HG03060 (cell line): ENCODE data around the gene MSLN.
"Not testable (repeated sequence)": the region's sequence is repeated elsewhere in the genome, so short reads cannot be mapped to it uniquely, and the experiment has no call there.

Experiments used
- ATAC-seq: cut with Tn5 transposase; IDR thresholded peaks from one replicate; pipeline ENCODE4 v1.9.1; 2021; ENCODE audit warnings: low read depth, moderate number of reproducible peaks; ENCODE audit not compliant: unreplicated experiment

Gene MSLN

DNA sequence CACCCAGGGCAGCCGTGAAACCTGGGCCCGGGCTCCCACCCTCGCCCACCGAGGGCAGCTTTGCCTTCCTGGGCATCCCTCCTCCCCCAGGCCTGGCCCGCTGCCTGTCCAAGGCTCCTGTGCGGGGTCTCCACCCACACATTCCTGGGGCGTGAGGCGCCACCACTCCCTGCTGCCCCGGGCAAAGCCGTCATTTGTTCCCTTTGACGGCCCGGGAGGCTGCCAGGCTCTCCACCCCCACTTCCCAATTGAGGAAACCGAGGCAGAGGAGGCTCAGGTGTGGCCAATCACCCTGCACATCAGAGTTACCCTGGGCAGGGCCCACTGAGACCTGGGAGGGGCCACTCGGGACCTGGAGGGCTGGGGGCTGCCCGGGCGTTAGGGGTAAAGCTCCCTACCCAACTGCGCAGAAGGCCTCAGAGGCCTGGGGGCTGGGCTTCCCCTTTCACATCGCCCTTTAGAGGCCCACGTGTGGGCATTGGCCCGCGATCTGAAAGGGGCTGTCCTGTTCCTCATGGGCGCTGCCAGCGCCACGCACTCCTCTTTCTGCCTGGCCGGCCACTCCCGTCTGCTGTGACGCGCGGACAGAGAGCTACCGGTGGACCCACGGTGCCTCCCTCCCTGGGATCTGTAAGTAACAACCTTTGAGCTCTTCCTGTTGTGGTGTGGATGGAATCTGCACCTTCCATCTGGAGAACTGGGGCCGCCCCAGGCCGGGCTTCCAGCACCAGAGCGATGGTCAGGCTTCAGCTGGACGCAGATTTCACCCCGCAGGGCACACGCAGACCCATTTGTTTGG is at the start of gene MSLN:
Gene MSLN, plus strand, starts transcription at position 190 of the 799 bp plus-strand sequence. CDS start 1,947 bp downstream, outside the sequence.
- no peak for ATAC-seq

DNA sequence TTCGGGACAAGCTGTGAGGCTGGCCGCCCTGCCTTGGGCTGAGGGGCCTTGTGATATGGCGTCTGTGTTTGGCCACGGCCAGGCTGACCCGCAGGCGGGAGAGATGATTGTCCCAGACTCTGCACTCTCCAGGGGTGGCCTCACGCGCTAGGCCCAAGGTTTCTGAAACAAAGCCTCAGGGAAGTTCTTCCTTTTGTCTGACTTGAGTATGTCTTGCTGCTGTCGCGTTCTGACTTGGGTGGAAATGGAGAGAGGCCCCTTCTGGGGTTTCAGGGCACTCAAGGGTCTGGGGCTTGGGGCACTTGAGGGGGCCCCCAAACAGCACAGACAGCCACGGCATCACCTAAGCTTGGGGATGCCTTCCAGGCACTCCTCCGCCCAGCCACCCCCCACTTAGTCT is 49.5 kb upstream of the MSLN start:
- no peak for ATAC-seq

DNA sequence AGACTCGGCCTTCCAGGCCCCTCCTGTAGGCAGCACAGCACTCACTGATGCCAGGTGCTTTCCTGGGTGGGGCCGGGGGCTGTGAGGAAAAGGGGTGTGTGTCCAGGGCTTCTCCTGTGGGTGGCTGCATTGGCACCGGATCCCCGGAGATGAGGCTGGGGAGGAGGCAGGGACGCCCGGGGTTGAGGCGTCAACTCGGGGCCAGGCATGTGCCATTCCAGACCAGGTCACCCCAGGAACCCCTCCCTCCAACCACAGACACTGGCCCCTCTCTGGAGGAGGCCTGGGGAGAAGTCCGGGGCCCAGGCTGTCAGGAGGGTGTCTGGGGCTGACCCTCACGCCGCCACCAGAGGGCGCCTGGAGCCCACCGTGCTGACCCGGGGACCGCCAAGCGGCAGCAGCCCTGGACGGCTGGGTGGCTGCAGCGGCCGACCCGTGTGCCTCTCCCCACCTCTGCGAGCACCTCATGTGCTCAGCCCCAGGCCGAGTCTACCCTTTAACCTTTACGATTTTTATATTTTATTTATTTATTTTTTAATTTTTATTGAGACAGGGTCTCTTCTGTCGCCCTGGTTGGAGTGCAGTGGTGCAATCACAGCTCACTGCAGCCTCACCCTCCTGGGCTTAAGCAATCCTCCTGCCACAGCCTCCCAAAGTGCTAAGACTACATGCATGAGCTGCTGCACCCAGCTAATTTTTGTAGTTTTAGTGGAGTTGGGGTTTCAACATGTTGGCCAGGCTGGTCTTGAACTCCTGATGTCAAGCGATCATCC is 48.8 kb upstream of the MSLN start:
- no peak for ATAC-seq

DNA sequence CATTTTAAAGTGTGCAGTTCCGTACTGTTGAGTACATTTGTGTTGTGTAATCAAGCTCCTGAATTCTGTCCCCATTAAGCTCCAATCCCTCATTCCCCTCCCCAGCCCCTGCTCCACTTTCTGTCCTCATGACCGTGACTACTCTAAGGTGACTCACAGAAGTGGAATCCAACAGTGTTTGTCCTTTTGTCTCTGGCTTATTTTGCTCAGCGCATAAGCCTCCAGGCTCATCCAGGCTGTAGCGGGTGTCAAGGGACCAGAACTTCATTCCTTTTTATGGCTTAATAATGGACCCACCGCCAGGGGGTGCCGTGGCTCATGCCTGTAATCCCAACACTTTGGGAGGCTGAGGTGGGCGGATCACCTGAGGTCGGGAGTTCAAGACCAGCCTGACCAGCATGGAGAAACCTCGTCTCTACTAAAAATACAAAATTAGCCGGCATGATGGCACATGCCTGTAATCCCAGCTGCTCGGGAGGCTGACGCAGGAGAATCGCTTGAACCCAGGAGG is 47.7 kb upstream of the MSLN start:
- not testable (repeated sequence) for ATAC-seq

DNA sequence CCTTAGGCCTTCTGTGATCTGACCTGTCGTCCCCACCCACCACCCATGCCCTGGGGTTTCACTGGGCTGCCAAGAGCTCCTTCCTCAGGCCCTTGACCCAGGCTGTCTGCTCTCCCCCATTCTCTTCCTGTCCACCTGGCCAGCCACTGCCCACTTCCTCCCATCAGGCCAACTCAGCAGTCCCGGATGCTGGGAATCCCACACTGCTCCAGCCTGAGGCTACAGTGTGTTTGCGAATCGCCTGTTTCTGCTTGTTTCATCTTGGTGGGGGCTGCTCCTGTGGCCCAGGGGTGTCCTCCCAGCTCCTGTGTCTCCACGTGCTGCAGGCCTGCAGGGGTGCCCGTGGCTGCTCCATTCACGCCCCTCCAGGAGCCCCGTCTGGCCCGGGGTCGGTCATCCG is 46.5 kb upstream of the MSLN start:
- no peak for ATAC-seq

DNA sequence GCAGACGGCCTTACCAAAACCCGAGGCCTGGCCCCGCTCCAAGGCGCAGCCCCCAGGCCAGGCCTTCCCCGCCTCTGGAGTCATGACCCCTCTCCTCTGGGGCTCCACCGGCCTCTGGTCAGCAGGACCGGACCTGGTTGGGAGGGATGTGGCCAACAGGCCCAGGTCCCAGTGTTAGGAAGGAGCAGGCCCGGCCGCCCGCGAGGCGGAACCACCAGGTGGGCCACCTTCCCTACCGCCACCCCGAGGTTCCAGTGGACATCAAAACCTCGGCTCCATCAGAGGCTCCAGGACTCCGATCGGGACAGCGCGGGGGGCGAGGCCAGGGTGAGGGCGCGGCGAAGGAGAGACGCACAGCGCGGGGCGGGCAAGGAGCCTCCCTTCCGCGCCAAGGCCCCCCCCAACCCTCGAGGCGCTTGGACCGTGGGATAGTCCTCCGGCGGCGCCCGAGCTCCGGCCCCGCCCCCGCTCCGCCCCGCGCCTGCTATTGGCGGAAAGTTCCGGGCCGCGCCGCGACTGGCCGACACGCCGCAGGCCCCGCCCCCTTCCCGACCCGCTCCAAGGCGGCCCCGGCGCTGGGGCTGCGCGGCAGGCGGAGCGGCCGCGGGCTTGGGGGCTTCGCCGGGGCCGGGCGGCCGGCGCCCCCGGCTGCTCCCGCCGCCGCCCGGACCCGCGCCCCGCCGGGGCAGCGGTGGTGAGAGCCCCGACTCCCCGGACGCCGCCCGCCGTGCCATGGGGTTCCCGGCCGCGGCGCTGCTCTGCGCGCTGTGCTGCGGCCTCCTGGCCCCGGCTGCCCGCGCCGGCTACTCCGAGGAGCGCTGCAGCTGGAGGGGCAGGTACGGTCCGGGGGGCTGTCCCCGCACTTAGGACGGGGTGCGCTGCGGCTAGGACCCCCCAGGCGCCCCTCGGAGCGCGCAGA is 45.7 kb upstream of the MSLN start, which contains the start of gene METRN:
Gene METRN, plus strand, starts transcription at position 561 of the 919 bp plus-strand sequence. Its CDS starts 172 bp downstream, at position 733.
- ATAC-seq: no peak

DNA sequence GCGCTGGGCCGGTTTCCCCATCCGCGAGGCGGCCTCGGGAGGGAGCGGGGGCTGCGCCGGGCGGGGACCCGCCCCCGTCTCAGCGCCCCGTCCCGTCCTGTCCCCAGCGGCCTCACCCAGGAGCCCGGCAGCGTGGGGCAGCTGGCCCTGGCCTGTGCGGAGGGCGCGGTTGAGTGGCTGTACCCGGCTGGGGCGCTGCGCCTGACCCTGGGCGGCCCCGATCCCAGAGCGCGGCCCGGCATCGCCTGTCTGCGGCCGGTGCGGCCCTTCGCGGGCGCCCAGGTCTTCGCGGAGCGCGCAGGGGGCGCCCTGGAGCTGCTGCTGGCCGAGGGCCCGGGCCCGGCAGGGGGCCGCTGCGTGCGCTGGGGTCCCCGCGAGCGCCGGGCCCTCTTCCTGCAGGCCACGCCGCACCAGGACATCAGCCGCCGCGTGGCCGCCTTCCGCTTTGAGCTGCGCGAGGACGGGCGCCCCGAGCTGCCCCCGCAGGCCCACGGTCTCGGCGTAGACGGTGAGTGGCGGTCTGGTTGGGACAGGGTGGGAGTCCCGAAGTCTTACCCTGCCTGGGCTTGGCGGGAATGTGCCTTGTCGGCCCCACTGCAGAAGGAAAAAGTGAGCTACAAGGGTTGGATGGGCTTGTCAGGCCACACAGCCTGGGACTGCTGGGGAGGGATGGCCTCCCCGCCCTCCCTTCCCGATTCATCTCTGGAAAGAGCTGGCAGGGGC is 44.9 kb upstream of the MSLN start:
- ATAC-seq: no peak

DNA sequence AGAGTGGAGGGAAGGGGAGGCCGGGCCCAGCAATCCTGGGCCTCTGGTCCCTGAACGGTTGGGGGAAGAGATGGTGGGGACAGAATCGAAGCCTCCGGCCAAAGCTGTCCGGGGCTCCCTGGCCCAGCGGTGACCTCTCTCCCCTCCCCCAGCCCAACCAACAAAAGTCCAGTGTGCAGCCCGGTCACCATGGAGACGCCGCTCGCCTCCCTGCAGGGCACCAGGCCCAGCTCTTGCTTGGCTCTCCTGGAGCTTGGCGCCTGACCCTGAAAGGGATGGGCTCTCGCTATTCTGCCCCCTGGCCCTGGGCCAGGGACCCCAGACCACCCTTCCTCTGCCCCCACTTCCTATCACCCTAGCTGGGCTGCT is 44.4 kb upstream of the MSLN start:
- no peak for ATAC-seq

DNA sequence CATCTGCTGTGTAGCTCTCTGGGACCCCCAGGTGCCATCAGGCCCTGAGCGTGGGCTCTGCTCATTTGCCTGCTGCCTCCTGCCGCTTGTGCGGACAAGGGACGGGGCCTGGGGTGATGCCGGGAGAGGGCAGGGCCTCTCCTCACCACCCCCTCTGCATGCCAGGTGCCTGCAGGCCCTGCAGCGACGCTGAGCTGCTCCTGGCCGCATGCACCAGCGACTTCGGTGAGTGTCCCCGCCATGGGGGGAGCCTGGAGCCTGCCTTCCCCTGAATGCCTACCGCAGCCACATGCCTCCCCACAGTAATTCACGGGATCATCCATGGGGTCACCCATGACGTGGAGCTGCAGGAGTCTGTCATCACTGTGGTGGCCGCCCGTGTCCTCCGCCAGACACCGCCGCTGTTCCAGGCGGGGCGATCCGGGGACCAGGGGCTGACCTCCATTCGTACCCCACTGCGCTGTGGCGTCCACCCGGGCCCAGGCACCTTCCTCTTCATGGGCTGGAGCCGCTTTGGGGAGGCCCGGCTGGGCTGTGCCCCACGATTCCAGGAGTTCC is 43.7 kb upstream of the MSLN start:
- ATAC-seq: no peak

DNA sequence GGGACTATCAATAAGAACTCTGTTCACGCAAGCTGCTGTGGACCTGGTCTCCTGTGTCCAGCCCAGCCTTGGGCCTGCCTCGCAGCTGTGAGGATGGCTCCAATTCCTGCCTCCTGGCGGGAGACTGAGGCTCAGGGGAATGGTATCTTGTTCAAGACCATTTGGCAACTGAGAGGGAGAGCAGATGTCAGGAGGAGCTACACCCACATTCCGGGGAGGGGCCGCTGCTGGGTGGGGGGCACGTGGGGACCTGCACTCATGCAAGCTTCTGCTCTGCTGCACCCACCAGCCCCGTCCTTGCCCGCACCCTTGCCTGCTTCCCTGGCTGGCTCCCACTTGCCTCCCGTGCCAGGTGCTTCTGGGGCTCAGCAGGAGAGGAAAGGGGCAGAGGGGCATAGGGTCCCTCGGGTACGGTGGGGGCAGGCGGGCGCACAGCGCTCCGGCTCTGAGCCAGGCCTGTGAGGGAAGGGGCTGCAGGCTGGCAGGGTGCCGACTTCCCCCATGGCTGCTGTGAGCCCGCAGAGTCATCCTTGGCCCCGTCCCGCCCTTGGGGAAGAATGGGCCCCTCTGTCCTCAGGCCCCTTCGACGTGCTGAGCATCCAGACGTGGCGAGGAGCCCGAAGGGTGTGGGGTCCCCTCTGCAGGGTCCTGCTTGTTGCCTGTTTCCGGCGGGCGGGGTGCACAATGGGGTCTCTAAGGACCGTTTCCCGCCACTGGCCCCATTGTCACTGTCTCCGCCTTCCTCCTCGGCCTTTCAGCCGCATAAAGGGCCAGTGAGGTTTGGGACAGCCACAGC is 42.9 kb upstream of the MSLN start:
- ATAC-seq: no peak

DNA sequence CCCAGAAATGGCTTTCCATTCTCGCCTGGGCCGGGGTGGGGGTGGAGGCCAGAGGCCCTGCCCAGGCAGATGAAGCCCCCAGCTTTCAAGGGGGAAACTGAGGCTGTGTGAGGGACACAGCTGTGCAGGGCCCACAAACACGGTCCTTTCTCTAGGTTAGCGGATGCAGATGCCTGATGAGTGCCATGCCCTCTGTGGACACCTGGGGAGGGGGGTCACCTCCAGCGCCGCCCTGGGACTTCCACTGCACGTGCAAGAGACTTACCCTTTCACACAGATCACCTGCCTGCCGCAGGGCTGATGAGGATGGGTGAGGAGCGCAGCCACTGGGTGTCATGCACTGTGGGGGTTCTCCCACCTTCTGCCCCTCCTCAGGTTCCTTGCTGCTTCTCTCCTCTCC is 42.1 kb upstream of the MSLN start:
- ATAC-seq: no peak

DNA sequence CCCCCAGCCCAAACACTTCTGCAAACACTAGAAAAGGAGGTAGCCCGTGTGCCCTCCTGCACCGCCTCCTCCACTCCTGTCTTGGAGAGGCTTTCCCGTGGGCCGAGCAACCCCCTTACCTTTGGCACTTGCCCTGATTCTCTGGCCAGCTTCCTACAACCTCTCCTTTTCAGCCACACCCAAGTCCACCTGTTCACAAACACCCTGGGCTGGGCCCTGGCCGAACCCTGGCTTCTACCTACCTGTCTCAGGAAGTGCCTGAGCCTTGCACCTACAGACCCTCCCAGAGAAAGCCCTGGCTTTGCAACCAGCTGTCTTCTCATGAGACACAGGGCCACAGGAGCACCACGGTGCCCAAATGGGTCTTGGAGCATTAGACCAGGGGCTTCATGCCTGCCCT is 41.6 kb upstream of the MSLN start:
- ATAC-seq: no peak

DNA sequence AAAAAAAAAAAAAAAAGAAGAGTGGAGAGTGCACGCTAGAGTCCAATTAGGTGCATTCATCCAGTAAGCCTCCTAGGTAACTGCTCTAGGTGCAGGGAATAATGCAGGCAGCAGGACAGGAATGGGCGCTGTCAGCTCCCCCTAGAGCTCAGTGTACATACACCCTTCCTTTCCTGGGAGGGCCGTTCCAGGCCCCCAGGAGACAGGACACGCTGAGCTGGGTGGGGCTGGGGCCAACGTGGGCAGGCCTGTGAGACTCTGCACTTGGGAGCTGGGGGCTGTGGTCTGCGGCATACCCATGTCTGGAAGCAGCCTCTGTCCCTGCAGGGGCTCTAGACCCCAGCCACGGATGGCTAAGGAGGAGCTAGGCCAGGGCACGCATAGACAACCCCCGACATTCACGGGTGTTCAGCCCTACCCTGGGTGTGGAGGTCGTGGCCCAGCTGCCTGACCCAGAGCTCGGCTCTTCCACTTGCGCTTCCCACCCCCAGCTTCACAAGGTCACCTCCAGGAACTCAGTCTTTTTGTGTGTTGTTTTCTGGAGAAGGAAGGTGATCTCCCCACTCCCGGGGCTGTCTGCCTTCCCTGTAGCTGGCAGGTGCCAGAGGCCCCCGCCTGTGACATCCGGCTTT is 40.6 kb upstream of the MSLN start:
- ATAC-seq: no peak

DNA sequence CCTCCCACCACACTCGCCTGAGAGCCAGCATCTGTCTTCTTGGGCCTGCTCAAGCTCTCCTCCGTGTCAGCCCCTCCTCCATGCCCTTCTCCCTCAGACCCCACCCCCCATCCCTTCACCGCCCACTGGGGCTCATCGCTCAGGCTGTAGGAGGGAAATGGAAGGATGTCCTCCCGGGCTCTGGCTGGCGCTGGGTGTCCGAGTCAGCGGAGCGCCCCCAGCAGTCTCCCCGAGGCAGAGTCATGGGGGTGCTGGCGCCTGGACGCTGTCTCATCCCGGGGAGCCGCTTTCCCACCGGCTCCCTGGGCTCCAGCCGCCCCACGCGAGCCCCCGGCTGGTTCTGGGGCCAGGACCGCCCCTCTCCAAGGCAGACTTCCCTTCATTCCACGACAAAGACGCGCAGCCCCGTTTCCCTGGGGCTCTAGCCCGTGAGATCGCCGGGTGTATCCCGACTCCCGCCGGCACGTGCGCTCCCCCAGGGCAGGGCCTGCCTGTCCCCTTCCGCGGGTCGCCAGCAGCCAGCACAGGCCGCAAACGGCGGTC is 40.0 kb upstream of the MSLN start:
- no peak for ATAC-seq

DNA sequence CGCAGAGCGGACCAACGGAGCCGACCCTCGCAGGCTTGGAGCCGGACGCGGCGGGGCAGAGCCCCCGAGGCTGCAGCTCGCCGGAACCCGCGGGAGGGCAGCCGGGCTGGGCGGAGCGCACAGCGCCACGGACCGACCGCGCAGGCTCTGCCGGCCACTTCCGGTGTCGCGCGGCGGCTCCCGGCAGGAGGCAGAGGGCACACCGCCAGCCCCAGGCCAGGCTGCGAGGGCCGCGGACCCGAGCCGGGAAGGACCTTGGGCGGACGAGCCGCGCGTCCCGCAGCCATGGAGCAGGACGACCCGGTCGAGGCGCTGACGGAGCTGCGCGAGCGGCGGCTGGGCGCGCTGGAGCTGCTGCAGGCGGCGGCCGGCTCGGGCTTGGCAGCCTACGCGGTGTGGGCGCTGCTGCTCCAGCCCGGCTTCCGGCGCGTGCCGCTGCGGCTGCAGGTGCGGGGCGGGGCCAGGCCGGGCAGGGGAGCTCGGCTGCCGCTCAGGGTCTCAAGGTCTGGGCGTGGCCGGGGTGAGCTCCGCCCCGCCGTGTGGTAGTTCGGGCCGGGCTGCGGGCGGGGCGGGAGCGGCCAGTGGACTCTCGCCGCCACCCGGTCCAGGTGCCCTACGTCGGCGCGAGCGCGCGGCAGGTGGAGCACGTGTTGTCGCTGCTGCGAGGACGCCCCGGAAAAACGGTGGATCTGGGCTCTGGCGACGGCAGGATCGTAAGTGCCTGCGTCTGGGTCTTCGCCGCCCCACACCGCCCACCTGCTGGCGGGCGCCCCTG is 39.4 kb upstream of the MSLN start, which contains the start of gene ANTKMT:
Gene ANTKMT, plus strand, starts transcription at position 157 of the 775 bp plus-strand sequence. Its CDS starts 129 bp downstream, at position 286.
- ATAC-seq: no peak

DNA sequence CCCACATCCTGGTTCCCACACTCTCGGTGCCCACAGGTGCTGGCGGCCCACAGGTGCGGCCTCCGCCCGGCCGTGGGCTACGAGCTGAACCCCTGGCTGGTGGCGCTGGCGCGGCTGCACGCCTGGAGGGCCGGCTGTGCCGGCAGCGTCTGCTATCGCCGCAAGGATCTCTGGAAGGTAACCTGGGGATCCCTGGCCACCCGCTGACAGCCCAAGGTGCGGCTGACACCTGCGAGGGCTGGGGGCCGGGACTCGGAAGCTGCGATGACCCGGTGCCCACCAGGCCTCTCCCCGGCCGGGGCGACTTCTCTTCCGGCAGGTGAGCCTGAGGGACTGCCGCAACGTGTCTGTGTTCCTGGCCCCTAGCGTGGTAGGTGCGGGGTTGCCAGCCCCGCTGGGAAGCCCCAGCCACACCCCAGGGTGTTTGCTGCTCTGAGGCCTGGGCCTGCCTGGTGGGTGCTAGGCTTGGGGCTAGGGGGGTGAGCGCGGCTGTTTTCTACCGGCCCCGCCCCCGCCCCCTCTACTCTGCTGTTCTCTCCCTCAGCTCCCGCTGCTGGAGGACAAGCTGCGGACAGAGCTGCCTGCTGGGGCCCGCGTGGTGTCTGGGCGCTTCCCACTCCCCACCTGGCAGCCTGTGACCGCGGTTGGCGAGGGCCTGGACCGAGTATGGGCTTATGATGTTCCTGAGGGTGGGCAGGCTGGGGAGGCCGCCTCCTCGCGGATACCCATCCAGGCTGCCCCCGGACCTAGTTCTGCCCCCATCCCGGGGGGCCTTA is 38.6 kb upstream of the MSLN start:
- ATAC-seq: no peak
